ENCODE results near the gene LRRC4B. TPM values are rescaled to one million over a fixed set of nuclear protein-coding genes. Genes with fewer than 3 reads are reported as not detected.

The LRRC4B gene
- total and polyA plus RNA-seq, 2 of the 4 experiments (the other 2 are of a cell fraction), result 0.03 TPM; not detected in 1

Other genes starting within 250 kb of the LRRC4B start
- not detected in 2 replicates for gene KCNC3, start 239.1 kb downstream of the LRRC4B start, total RNA-seq (2012; rRNA removed)
- 0.07 and 0.13 TPM in 2 replicates for gene KCNC3, start 239.1 kb downstream of the LRRC4B start, polyA plus RNA-seq (2012; rRNA removed)
- not detected in 2 replicates for gene NAPSA, start 202.8 kb downstream of the LRRC4B start, total RNA-seq (2012; rRNA removed)
- 0.24 and 0.39 TPM in 2 replicates for gene NAPSA, start 202.8 kb downstream of the LRRC4B start, polyA plus RNA-seq (2012; rRNA removed)
- gene NR1H2, start 192.0 kb downstream of the LRRC4B start, total RNA-seq (2012; rRNA removed), result 34.7 and 37.8 TPM in 2 replicates
- 48.4 and 51.5 TPM in 2 replicates for gene NR1H2, start 192.0 kb downstream of the LRRC4B start, polyA plus RNA-seq (2012; rRNA removed)
- 13.1 and 13.8 TPM in 2 replicates for gene POLD1, start 184.1 kb downstream of the LRRC4B start, total RNA-seq (2012; rRNA removed)
- 28.9 and 40.2 TPM in 2 replicates for gene POLD1, start 184.1 kb downstream of the LRRC4B start, polyA plus RNA-seq (2012; rRNA removed)
- gene SPIB, start 149.5 kb downstream of the LRRC4B start, total RNA-seq (2012; rRNA removed), result not detected in 2 replicates
- gene SPIB, start 149.5 kb downstream of the LRRC4B start, polyA plus RNA-seq (2012; rRNA removed), result not detected in 2 replicates
- gene MYBPC2, start 135.5 kb downstream of the LRRC4B start, total RNA-seq (2012; rRNA removed), result not detected in 2 replicates
- gene MYBPC2, start 135.5 kb downstream of the LRRC4B start, polyA plus RNA-seq (2012; rRNA removed), result not detected in 2 replicates
- gene EMC10, start 91.9 kb downstream of the LRRC4B start, total RNA-seq (2012; rRNA removed), result 11.3 and 12.2 TPM in 2 replicates
- 90.9 and 103 TPM in 2 replicates for gene EMC10, start 91.9 kb downstream of the LRRC4B start, polyA plus RNA-seq (2012; rRNA removed)
- gene GARIN5A, start 91.6 kb downstream of the LRRC4B start, total RNA-seq (2012; rRNA removed), result 0.28 TPM in 1 of 2 replicates, not detected in the other
- gene GARIN5A, start 91.6 kb downstream of the LRRC4B start, polyA plus RNA-seq (2012; rRNA removed), result 0.49 and 0.53 TPM in 2 replicates
- gene JOSD2, start 57.2 kb downstream of the LRRC4B start, total RNA-seq (2012; rRNA removed), result 12.2 and 15.3 TPM in 2 replicates
- 54.1 and 68.6 TPM in 2 replicates for gene JOSD2, start 57.2 kb downstream of the LRRC4B start, polyA plus RNA-seq (2012; rRNA removed)
- gene ASPDH, start 54.5 kb downstream of the LRRC4B start, total RNA-seq (2012; rRNA removed), result not detected in 2 replicates
- not detected in 2 replicates for gene ASPDH, start 54.5 kb downstream of the LRRC4B start, polyA plus RNA-seq (2012; rRNA removed)
- gene SYT3, start 71.4 kb upstream of the LRRC4B start, total RNA-seq (2012; rRNA removed), result not detected in 2 replicates
- gene SYT3, start 71.4 kb upstream of the LRRC4B start, polyA plus RNA-seq (2012; rRNA removed), result 0.05 TPM in 1 of 2 replicates, not detected in the other
- not detected in 2 replicates for gene C19orf81, start 81.0 kb upstream of the LRRC4B start, total RNA-seq (2012; rRNA removed)
- gene C19orf81, start 81.0 kb upstream of the LRRC4B start, polyA plus RNA-seq (2012; rRNA removed), result 0.31 and 1.1 TPM in 2 replicates
- 4.7 and 6.1 TPM in 2 replicates for gene SHANK1, start 151.4 kb upstream of the LRRC4B start, total RNA-seq (2012; rRNA removed)
- 6.7 and 7.6 TPM in 2 replicates for gene SHANK1, start 151.4 kb upstream of the LRRC4B start, polyA plus RNA-seq (2012; rRNA removed)
- gene CLEC11A, start 154.9 kb upstream of the LRRC4B start, total RNA-seq (2012; rRNA removed), result 17.0 and 19.2 TPM in 2 replicates
- 152 and 223 TPM in 2 replicates for gene CLEC11A, start 154.9 kb upstream of the LRRC4B start, polyA plus RNA-seq (2012; rRNA removed)
- gene GPR32, start 202.0 kb upstream of the LRRC4B start, total RNA-seq (2012; rRNA removed), result not detected in 2 replicates
- gene GPR32, start 202.0 kb upstream of the LRRC4B start, polyA plus RNA-seq (2012; rRNA removed), result not detected in 2 replicates
- not detected in 2 replicates for gene ACP4, start 222.0 kb upstream of the LRRC4B start, total RNA-seq (2012; rRNA removed)
- not detected in 2 replicates for gene ACP4, start 222.0 kb upstream of the LRRC4B start, polyA plus RNA-seq (2012; rRNA removed)

All from IMR-90 (cell line).